GM10266 (cell line): Measurements from ENCODE around the gene SUZ12.
"Not testable (repeated sequence)": the region's sequence is repeated elsewhere in the genome, so short reads cannot be mapped to it uniquely, and the experiment has no call there.

Source experiments
- DNase-seq: peaks from one replicate; pipeline ENCODE4 v3.0.0; 2012; ENCODE audit errors: extremely low spot score
- CTCF ChIP-seq: IDR thresholded peaks from 2 replicates; pipeline ENCODE4 v1.5.1; 2012; ENCODE audit warnings: mild to moderate bottlenecking, low read depth; ENCODE audit not compliant: control insufficient read depth, insufficient read depth; ENCODE audit errors: missing control alignments

Gene SUZ12

GRCh38 chr17:32019228-32019627 lies 82.4 kb downstream of the SUZ12 start:
- no peak for TF ChIP-seq CTCF
- DNase-seq = no peak

- no peak for DNase-seq
- no peak for TF ChIP-seq CTCF
Measured at GRCh38 chr17:32020943-32021614, 84.3 kb downstream of the SUZ12 start.

GRCh38 chr17:32021615-32021955 lies 84.8 kb downstream of the SUZ12 start:
- no peak for TF ChIP-seq CTCF

GRCh38 chr17:32022554-32022953 lies 85.7 kb downstream of the SUZ12 start:
- not testable (repeated sequence) for DNase-seq

More at GRCh38 chr17:32021615-32021955, 84.8 kb downstream of the SUZ12 start:
- DNase-seq = no peak

- not testable (repeated sequence) for DNase-seq
Measured at GRCh38 chr17:32027271-32027670, 90.5 kb downstream of the SUZ12 start.

- no peak for TF ChIP-seq CTCF
- DNase-seq = no peak
Measured at GRCh38 chr17:32033223-32033622, 96.4 kb downstream of the SUZ12 start.

- not testable (repeated sequence) for DNase-seq
Measured at GRCh38 chr17:32033812-32034211, 97.0 kb downstream of the SUZ12 start.

- not testable (repeated sequence) for DNase-seq
Measured at GRCh38 chr17:32040246-32040645, 103.4 kb downstream of the SUZ12 start.

GRCh38 chr17:32041306-32041875 lies 104.6 kb downstream of the SUZ12 start:
- not testable (repeated sequence) for DNase-seq

- DNase-seq = not testable (repeated sequence)
Measured at GRCh38 chr17:32042266-32042665, 105.5 kb downstream of the SUZ12 start.

- DNase-seq = not testable (repeated sequence)
Measured at GRCh38 chr17:32045611-32046010, 108.8 kb downstream of the SUZ12 start.

GRCh38 chr17:32047663-32048062 lies 110.9 kb downstream of the SUZ12 start:
- DNase-seq = not testable (repeated sequence)
